Kidney (tissue), 14 donors: ENCODE data around the gene COPS9. TPM values are rescaled to one million over a fixed set of nuclear protein-coding genes. Genes with fewer than 3 reads are reported as not detected.

Experiments used
- DNase-seq, 5 donors: peaks; one replicate each; pipeline ENCODE4 v3.0.0-alpha.2; 2013 to 2020
- FAIRE-seq: peaks from 2 replicates; lab custom pipeline; 2012; peaks lifted over from hg19 to GRCh38; lab: Jason Lieb, UNC
- H3K27ac ChIP-seq, 2 donors: one replicate each; pipeline ENCODE4 v1.7.0; 2013; ENCODE audit warnings: low read depth in 2 of 2, low read length in 2 of 2, inconsistent platforms in 1 of 2
- H3K27me3 ChIP-seq: one replicate; pipeline ENCODE4 v1.7.1; 2013; ENCODE audit warnings: low read length, inconsistent platforms; ENCODE audit not compliant: control insufficient read depth, insufficient read depth
- H3K36me3 ChIP-seq, 3 donors: one replicate each; pipeline versions ENCODE4 v1.7.0 to v1.7.1; 2013; ENCODE audit warnings: low read length in 3 of 3, control low read depth in 1 of 3, inconsistent platforms in 1 of 3; ENCODE audit not compliant: insufficient read depth in 3 of 3, control insufficient read depth in 2 of 3
- H3K4me1 ChIP-seq, 3 donors: one replicate each; pipeline versions ENCODE4 v1.7.0 to v1.7.1; 2013; ENCODE audit warnings: low read length in 3 of 3, inconsistent platforms in 1 of 3, low read depth in 1 of 3; ENCODE audit not compliant: control insufficient read depth in 2 of 3, insufficient read depth in 2 of 3
- H3K4me3 ChIP-seq, 3 donors: one replicate each; pipeline versions ENCODE4 v1.7.0 to v1.8.1; 2013; ENCODE audit warnings: low read length in 3 of 3, control low read depth in 1 of 3, inconsistent platforms in 1 of 3
- H3K9ac ChIP-seq, 3 donors: one replicate each; pipeline versions ENCODE4 v1.7.0 to v1.7.1; 2013; ENCODE audit warnings: low read length in 3 of 3, control low read depth in 1 of 3, inconsistent platforms in 1 of 3
- H3K9me3 ChIP-seq, 3 donors: one replicate each; pipeline versions ENCODE4 v1.7.0 to v1.7.1; 2013; ENCODE audit warnings: low read length in 3 of 3, control low read depth in 1 of 3, inconsistent platforms in 1 of 3; ENCODE audit not compliant: control insufficient read depth in 2 of 3, insufficient read depth in 1 of 3
- CTCF ChIP-seq: IDR thresholded peaks from 3 replicates; pipeline ENCODE4 v1.5.1; 2012; ENCODE audit warnings: mild to moderate bottlenecking, moderate library complexity, borderline replicate concordance; ENCODE audit not compliant: insufficient read depth; ENCODE audit errors: extremely low read depth
- intact Hi-C: fragments of 100-400 bp; cut with DNase I; formaldehyde crosslinking; loops from one replicate; pipeline ENCODE4 v1.11.1; 2022
- polyA plus RNA-seq: library from polyadenylated mRNA; stranded (reverse); fragments of 350-450 nt; fragmentation: Illumina TruSeq; extraction: RNeasy Lipid Tissue Mini Kit (QIAGEN cat#74804); gene quantifications from one replicate; pipeline ENCODE4 v1.2.3, GENCODE V29; 2014; ENCODE audit warnings: low read depth, low replicate concordance; ENCODE audit not compliant: insufficient read depth
- total RNA-seq: library from RNA; stranded (reverse); fragmentation: NEBNext Ultra II Directional; extraction: Animal tissue kit (Norgen Biotek cat#: 25700); gene quantifications from one replicate; pipeline ENCODE4 v1.2.1, GENCODE V29; 2021
- donor health status: control.
- donor health status: control.
- donor health status: control.
- donor health status: control.
- donor health status: control.
- donor health status: DM: yes; HTN: yes; CAD: no.
- donor health status: Normal renal cell carcinoma (clear cell type).

COPS9 gene
- total and polyA plus RNA-seq, 2 donors from 2014 or later, result 119 to 310 TPM

- no peak for TF ChIP-seq CTCF
- Histone ChIP-seq H3K9me3 (peaks cover 0 to 5% (median 0%) of the 10 kb centered on the region in 3 donors), H3K9ac (no peak overlapping the region), H3K27ac (no peak overlapping the region), H3K4me1 (no peaks in the 10 kb centered on the region), H3K4me3 (no peak overlapping the region), H3K36me3 (no peaks in the 10 kb centered on the region), H3K27me3 (no peaks in the 10 kb centered on the region)
- DNase-seq (peak in 1 of 5 donors; percentile 2), FAIRE-seq (no peak)
- intact Hi-C loops, result no loop called here
Measured at GRCh38 chr2:240145461-240145860, 9.4 kb upstream of the COPS9 start.

GRCh38 chr2:240144649-240145261, 8.7 kb upstream of the COPS9 start:
- no peak overlapping the region for H3K4me3 ChIP-seq
- H3K27ac ChIP-seq, result no peak overlapping the region
- intact Hi-C loops, result loop anchor here (5.0 kb wide), 1 partner anchor 87 kb away; no protein-coding TSS in a partner anchor
- no peak for TF ChIP-seq CTCF
- no peaks in the 10 kb centered on the region for H3K36me3 ChIP-seq
- no peak overlapping the region for H3K9ac ChIP-seq
- no peaks in the 10 kb centered on the region for H3K27me3 ChIP-seq
- no peak for FAIRE-seq
- DNase-seq, result peak in 1 of 5 donors; percentile 74
- H3K4me1 ChIP-seq, result no peaks in the 10 kb centered on the region
- peaks cover 0 to 5% (median 0%) of the 10 kb centered on the region in 3 donors for H3K9me3 ChIP-seq

- Histone ChIP-seq H3K27me3 (no peaks in the 10 kb centered on the region), H3K4me1 (no peaks in the 10 kb centered on the region), H3K4me3 (no peak overlapping the region), H3K9ac (no peak overlapping the region), H3K36me3 (no peaks in the 10 kb centered on the region), H3K9me3 (peaks cover 0 to 5% (median 0%) of the 10 kb centered on the region in 3 donors), H3K27ac (no peak overlapping the region)
- DNase-seq (peak; percentile 73 to 90 (median 84)), FAIRE-seq (no peak)
- intact Hi-C loops, result loop anchor here (5.0 kb wide), 1 partner anchor 87 kb away; no protein-coding TSS in a partner anchor
- TF ChIP-seq CTCF, result peak; percentile 91
Measured at GRCh38 chr2:240143801-240144648, 7.9 kb upstream of the COPS9 start.
